NCI-H128 (cell line): Measurements from ENCODE around the gene GPR35.

ENCODE experiments used
- DNase-seq: peaks from one replicate; lab custom pipeline; 2025; ENCODE audit not compliant: unreplicated experiment; lab: John Stamatoyannopoulos, UW

Gene GPR35

GRCh38 chr2:240588669-240589068, 36.6 kb upstream of the GPR35 start:
- DNase-seq, result no peak

GRCh38 chr2:240589375-240589774, 35.9 kb upstream of the GPR35 start:
- no peak for DNase-seq

GRCh38 chr2:240589850-240590525, 35.3 kb upstream of the GPR35 start:
- DNase-seq, result no peak

GRCh38 chr2:240590681-240591111, 34.6 kb upstream of the GPR35 start:
- no peak for DNase-seq

GRCh38 chr2:240591226-240591625, 34.1 kb upstream of the GPR35 start:
- DNase-seq, result no peak

- no peak for DNase-seq
Observed at GRCh38 chr2:240591784-240592183, 33.5 kb upstream of the GPR35 start.

- no peak for DNase-seq
Observed at GRCh38 chr2:240593026-240593702, 32.1 kb upstream of the GPR35 start.

- DNase-seq, result no peak
Observed at GRCh38 chr2:240593703-240594451, 31.4 kb upstream of the GPR35 start.

GRCh38 chr2:240594511-240595380, 30.5 kb upstream of the GPR35 start:
- no peak for DNase-seq

GRCh38 chr2:240595381-240596079, 29.8 kb upstream of the GPR35 start:
- DNase-seq, result no peak

- DNase-seq, result no peak
Observed at GRCh38 chr2:240596080-240596460, 29.2 kb upstream of the GPR35 start.

- no peak for DNase-seq
Observed at GRCh38 chr2:240596491-240596931, 28.8 kb upstream of the GPR35 start.

GRCh38 chr2:240597054-240597418, 28.2 kb upstream of the GPR35 start:
- no peak for DNase-seq

- DNase-seq, result no peak
Observed at GRCh38 chr2:240597419-240598181, 27.7 kb upstream of the GPR35 start.

GRCh38 chr2:240598311-240598911, 26.9 kb upstream of the GPR35 start:
- DNase-seq, result no peak

- DNase-seq, result no peak
Observed at GRCh38 chr2:240599141-240599583, 26.1 kb upstream of the GPR35 start.

GRCh38 chr2:240600451-240600961, 24.8 kb upstream of the GPR35 start:
- DNase-seq, result no peak

- DNase-seq, result no peak
Observed at GRCh38 chr2:240601061-240601830, 24.0 kb upstream of the GPR35 start.
